NB4 (cell line): ENCODE measurements around the gene KLHL22.

Experiments
- CTCF ChIP-seq: IDR thresholded peaks from one replicate; pipeline ENCODE4 v1.5.1; 2012; ENCODE audit warnings: low read depth, low read length
- POLR2A ChIP-seq: IDR thresholded peaks from 2 replicates; pipeline ENCODE4 v1.6.1; 2011; ENCODE audit warnings: mild to moderate bottlenecking; ENCODE audit not compliant: insufficient read length; ENCODE audit errors: extremely low read depth

DNA sequence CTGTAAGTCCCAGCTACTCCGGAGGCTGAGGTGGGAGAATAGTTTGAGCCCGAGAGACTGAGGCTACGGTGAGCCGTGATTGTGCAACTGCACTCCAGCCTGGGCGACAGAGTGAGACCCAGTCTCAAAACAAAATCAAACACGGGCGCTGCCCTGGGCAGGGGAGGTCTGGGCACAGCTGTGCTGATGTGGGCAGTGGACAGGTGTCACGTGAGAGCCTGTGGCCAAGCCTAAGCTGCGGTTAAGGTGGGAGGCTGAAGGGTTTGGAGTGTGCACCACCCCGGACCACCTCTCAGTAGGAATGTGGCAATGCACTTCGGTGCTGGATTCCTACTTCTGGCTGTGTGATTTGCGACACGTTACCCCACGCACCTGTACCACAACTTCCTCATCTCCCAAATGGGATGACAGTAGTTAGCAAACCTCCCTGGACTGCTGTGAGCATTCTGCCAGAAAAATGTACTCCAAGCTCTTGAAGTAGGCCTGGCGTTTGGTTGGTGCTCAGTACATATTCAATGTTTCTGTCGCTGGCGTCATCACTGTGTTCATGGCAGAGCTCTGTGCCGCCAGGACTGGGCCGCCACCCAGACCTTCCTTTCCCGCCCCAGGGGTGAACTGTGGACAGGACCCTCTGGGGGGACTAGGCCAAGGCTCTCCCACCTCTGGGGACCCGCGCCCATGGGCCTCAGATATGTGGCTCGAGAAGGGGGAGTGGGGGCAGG, 102.5 kb downstream of the KLHL22 start:
- TF ChIP-seq CTCF = no peak
- TF ChIP-seq POLR2A = no peak
